ENCODE results near the gene CAB39.
A peak's percentile ranks its signal among the peaks of the same experiment; 100 is the strongest.
"Not testable (repeated sequence)": the region's sequence is repeated elsewhere in the genome, so short reads cannot be mapped to it uniquely, and the experiment has no call there.

The CAB39 gene

GRCh38 chr2:230684270-230685168 is 28.1 kb upstream of the CAB39 start:
- DNase-seq (ENCODE audit: low spot score): no peak

GRCh38 chr2:230685178-230685577 is 27.5 kb upstream of the CAB39 start:
- DNase-seq (ENCODE audit: low spot score): no peak

GRCh38 chr2:230687498-230687897 is 25.1 kb upstream of the CAB39 start:
- peak; percentile 39 for DNase-seq (ENCODE audit: low spot score)

GRCh38 chr2:230688490-230688889 is 24.2 kb upstream of the CAB39 start:
- no peak for DNase-seq (ENCODE audit: low spot score)

- DNase-seq (ENCODE audit: low spot score): peak; percentile 48
Measured at GRCh38 chr2:230690439-230690838, 22.2 kb upstream of the CAB39 start.

GRCh38 chr2:230691005-230691647 is 21.5 kb upstream of the CAB39 start:
- peak; percentile 63 for DNase-seq (ENCODE audit: low spot score)

GRCh38 chr2:230692760-230693159 is 19.9 kb upstream of the CAB39 start:
- no peak for DNase-seq (ENCODE audit: low spot score)

- no peak for DNase-seq (ENCODE audit: low spot score)
Measured at GRCh38 chr2:230693411-230693810, 19.2 kb upstream of the CAB39 start.

GRCh38 chr2:230694241-230694640 is 18.4 kb upstream of the CAB39 start:
- no peak for DNase-seq (ENCODE audit: low spot score)

GRCh38 chr2:230695551-230695950 is 17.1 kb upstream of the CAB39 start:
- no peak for DNase-seq (ENCODE audit: low spot score)

GRCh38 chr2:230696670-230697069 is 16.0 kb upstream of the CAB39 start:
- DNase-seq (ENCODE audit: low spot score): no peak

- no peak for DNase-seq (ENCODE audit: low spot score)
Measured at GRCh38 chr2:230697676-230698075, 15.0 kb upstream of the CAB39 start.

- not testable (repeated sequence) for DNase-seq (ENCODE audit: low spot score)
Measured at GRCh38 chr2:230698753-230699152, 13.9 kb upstream of the CAB39 start.

- DNase-seq (ENCODE audit: low spot score): peak; percentile 33
Measured at GRCh38 chr2:230700447-230700846, 12.2 kb upstream of the CAB39 start.

GRCh38 chr2:230701308-230701707 is 11.3 kb upstream of the CAB39 start:
- no peak for DNase-seq (ENCODE audit: low spot score)

- not testable (repeated sequence) for DNase-seq (ENCODE audit: low spot score)
Measured at GRCh38 chr2:230702457-230702856, 10.2 kb upstream of the CAB39 start.

GRCh38 chr2:230703514-230703913 is 9.1 kb upstream of the CAB39 start:
- no peak for DNase-seq (ENCODE audit: low spot score)

- no peak for DNase-seq (ENCODE audit: low spot score)
Measured at GRCh38 chr2:230706053-230706521, 6.6 kb upstream of the CAB39 start.

- DNase-seq (ENCODE audit: low spot score): no peak
Measured at GRCh38 chr2:230706966-230707365, 5.7 kb upstream of the CAB39 start.

GRCh38 chr2:230708204-230708603 is 4.4 kb upstream of the CAB39 start:
- DNase-seq (ENCODE audit: low spot score): no peak

- DNase-seq (ENCODE audit: low spot score): no peak
Measured at GRCh38 chr2:230711224-230711623, 1.4 kb upstream of the CAB39 start.

GRCh38 chr2:230713331-230714135 is 891 bp downstream of the CAB39 start:
- DNase-seq (ENCODE audit: low spot score): peak; percentile 54

GRCh38 chr2:230714136-230714480 is 1.5 kb downstream of the CAB39 start:
- DNase-seq (ENCODE audit: low spot score): peak; percentile 77
